ENCODE results near the gene NT5DC1. TPM values are rescaled to one million over a fixed set of nuclear protein-coding genes. Genes with fewer than 3 reads are reported as not detected.

The NT5DC1 gene
- total RNA-seq, 1 donor from 2014 or later: 44.1 TPM

GRCh38 chr6:116099036-116099435, 1.6 kb upstream of the NT5DC1 start:
- Mint-ChIP-seq H3K27me3 (ENCODE audit: low read depth) (no peaks in the 10 kb centered on the region), H3K4me3 (ENCODE audit: low read depth) (no peak overlapping the region), H3K4me1 (ENCODE audit: low read depth) (peaks cover 42% of the 10 kb centered on the region), H3K27ac (no peak overlapping the region), H3K9me3 (peaks cover 26% of the 10 kb centered on the region), H3K36me3 (ENCODE audit: low read depth) (peaks cover 30% of the 10 kb centered on the region)
- intact Hi-C loops (cut with micrococcal nuclease): no loop called here
- DNase-seq (ENCODE audit: low spot score): no peak

DNA sequence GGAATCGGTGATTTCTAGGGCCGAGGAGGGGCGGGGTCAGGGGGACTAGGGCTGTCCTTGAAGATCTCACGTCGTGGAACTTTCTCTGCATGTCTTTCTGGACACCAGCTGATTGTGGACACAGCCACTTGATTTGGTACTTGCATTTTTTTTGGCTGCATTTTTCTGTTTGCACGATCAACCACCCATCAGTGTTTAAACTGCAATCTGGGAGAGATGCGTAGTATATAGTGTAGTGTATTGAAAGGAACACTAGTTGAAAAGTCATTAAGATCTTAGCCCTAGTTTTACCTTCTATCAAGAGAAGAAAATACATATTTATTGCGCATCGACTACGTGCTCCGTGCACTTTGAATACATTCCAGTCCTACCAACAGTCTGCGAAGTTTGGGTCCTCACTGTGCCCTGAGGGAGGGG, 657 bp downstream of the NT5DC1 start:
- H3K36me3 Mint-ChIP-seq (ENCODE audit: low read depth): peaks cover 29% of the 10 kb centered on the region
- peak overlapping the region; percentile 89 for H3K4me3 Mint-ChIP-seq (ENCODE audit: low read depth)
- no peak for DNase-seq (ENCODE audit: low spot score)
- no peaks in the 10 kb centered on the region for H3K27me3 Mint-ChIP-seq (ENCODE audit: low read depth)
- intact Hi-C loops (cut with micrococcal nuclease): loop anchor here (1.0 to 5.0 kb wide), 4 partner anchors 11 to 469 kb away; partner anchors contain the start of genes RWDD1 and TSPYL4
- peaks cover 61% of the 10 kb centered on the region for H3K4me1 Mint-ChIP-seq (ENCODE audit: low read depth)
- peak overlapping the region; percentile 85 for H3K27ac Mint-ChIP-seq
- peaks cover 6% of the 10 kb centered on the region for H3K9me3 Mint-ChIP-seq

- intact Hi-C loops (cut with micrococcal nuclease): loop anchor here (1.0 to 5.0 kb wide), 4 partner anchors 11 to 469 kb away; partner anchors contain the start of genes RWDD1 and TSPYL4
- no peaks in the 10 kb centered on the region for H3K27me3 Mint-ChIP-seq (ENCODE audit: low read depth)
- H3K9me3 Mint-ChIP-seq: peaks cover under 1% of the 10 kb centered on the region
- peak overlapping the region; percentile 85 for H3K27ac Mint-ChIP-seq
- peaks cover 25% of the 10 kb centered on the region for H3K36me3 Mint-ChIP-seq (ENCODE audit: low read depth)
- no peak for DNase-seq (ENCODE audit: low spot score)
- H3K4me1 Mint-ChIP-seq (ENCODE audit: low read depth): peaks cover 61% of the 10 kb centered on the region
- peak overlapping the region; percentile 89 for H3K4me3 Mint-ChIP-seq (ENCODE audit: low read depth)
These were observed 1.1 kb downstream of the NT5DC1 start for GRCh38 chr6:116101790-116102189.

DNA sequence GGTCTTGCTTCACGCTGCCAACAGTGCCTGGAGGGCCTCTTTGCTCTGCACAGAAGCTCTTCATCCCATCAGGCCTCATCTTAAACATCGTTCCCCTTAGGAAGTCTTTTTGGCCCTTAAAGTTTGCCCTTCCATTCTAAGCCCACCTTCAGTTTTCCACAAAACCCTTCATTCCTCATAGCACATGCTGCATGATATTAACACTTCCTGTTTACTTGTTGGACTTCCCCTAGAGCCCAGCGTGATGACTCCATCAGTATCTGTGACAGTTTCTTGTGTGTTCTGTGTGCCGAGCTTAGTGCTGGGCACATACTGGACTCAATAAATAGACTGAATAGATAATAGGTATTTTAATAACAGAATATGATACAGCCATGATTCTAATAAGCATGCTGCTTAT, 2.2 kb downstream of the NT5DC1 start:
- Mint-ChIP-seq H3K36me3 (ENCODE audit: low read depth) (peaks cover 24% of the 10 kb centered on the region), H3K4me1 (ENCODE audit: low read depth) (peaks cover 61% of the 10 kb centered on the region), H3K9me3 (no peaks in the 10 kb centered on the region), H3K27ac (peak overlapping the region; percentile 85), H3K4me3 (ENCODE audit: low read depth) (peak overlapping the region; percentile 89), H3K27me3 (ENCODE audit: low read depth) (no peaks in the 10 kb centered on the region)
- intact Hi-C loops (cut with micrococcal nuclease): loop anchor here (5.0 kb wide), 2 partner anchors 149 to 211 kb away; partner anchors contain the start of gene TSPYL4
- DNase-seq (ENCODE audit: low spot score): no peak

- intact Hi-C loops (cut with micrococcal nuclease): loop anchor here (5.0 kb wide), 2 partner anchors 148 to 212 kb away; partner anchors contain the start of gene TSPYL4
- no peak overlapping the region for H3K4me3 Mint-ChIP-seq (ENCODE audit: low read depth)
- peaks cover 50% of the 10 kb centered on the region for H3K4me1 Mint-ChIP-seq (ENCODE audit: low read depth)
- no peak overlapping the region for H3K27ac Mint-ChIP-seq
- DNase-seq (ENCODE audit: low spot score): no peak
- H3K9me3 Mint-ChIP-seq: no peaks in the 10 kb centered on the region
- no peaks in the 10 kb centered on the region for H3K27me3 Mint-ChIP-seq (ENCODE audit: low read depth)
- peaks cover 34% of the 10 kb centered on the region for H3K36me3 Mint-ChIP-seq (ENCODE audit: low read depth)
These were observed 4.0 kb downstream of the NT5DC1 start for GRCh38 chr6:116104636-116105035.

GRCh38 chr6:116105247-116105646, 4.6 kb downstream of the NT5DC1 start:
- H3K9me3 Mint-ChIP-seq: no peaks in the 10 kb centered on the region

GRCh38 chr6:116106146-116106545, 5.5 kb downstream of the NT5DC1 start:
- H3K27me3 Mint-ChIP-seq (ENCODE audit: low read depth): no peaks in the 10 kb centered on the region
- H3K27ac Mint-ChIP-seq: no peak overlapping the region
- peaks cover 45% of the 10 kb centered on the region for H3K4me1 Mint-ChIP-seq (ENCODE audit: low read depth)
- DNase-seq (ENCODE audit: low spot score): no peak
- no peak overlapping the region for H3K4me3 Mint-ChIP-seq (ENCODE audit: low read depth)
- no peaks in the 10 kb centered on the region for H3K9me3 Mint-ChIP-seq
- peaks cover 42% of the 10 kb centered on the region for H3K36me3 Mint-ChIP-seq (ENCODE audit: low read depth)
- intact Hi-C loops (cut with micrococcal nuclease): no loop called here

More at GRCh38 chr6:116105247-116105646, 4.6 kb downstream of the NT5DC1 start:
- no peak overlapping the region for H3K27ac Mint-ChIP-seq
- peaks cover 38% of the 10 kb centered on the region for H3K36me3 Mint-ChIP-seq (ENCODE audit: low read depth)
- H3K4me3 Mint-ChIP-seq (ENCODE audit: low read depth): no peak overlapping the region
- no peak for DNase-seq (ENCODE audit: low spot score)
- H3K27me3 Mint-ChIP-seq (ENCODE audit: low read depth): no peaks in the 10 kb centered on the region
- intact Hi-C loops (cut with micrococcal nuclease): no loop called here
- H3K4me1 Mint-ChIP-seq (ENCODE audit: low read depth): peaks cover 45% of the 10 kb centered on the region

DNA sequence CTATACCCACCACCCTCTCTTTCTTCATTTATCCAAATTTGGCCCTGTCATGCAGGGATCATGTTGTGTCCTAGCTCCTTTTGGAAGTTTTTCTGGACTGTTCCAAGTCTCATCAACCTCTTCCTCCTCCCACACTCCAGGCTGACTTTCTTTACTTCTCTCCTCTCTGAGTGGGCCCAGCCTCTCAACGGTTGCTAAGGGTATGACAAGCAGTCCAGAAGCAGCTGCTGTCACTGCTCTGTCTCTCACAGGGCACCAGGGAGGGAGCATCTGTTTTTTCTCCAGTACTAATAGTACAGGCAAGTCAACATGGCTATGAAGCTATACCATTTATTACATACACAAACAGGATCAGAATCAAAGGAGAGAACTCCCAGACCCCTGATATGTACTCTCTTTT, 8.2 kb downstream of the NT5DC1 start:
- Mint-ChIP-seq H3K4me1 (ENCODE audit: low read depth) (peaks cover 22% of the 10 kb centered on the region), H3K27me3 (ENCODE audit: low read depth) (no peaks in the 10 kb centered on the region), H3K4me3 (ENCODE audit: low read depth) (no peak overlapping the region), H3K36me3 (ENCODE audit: low read depth) (peaks cover 52% of the 10 kb centered on the region), H3K27ac (no peak overlapping the region), H3K9me3 (no peaks in the 10 kb centered on the region)
- DNase-seq (ENCODE audit: low spot score): no peak
- intact Hi-C loops (cut with micrococcal nuclease): no loop called here

GRCh38 chr6:116111552-116112528, 11.2 kb downstream of the NT5DC1 start:
- DNase-seq (ENCODE audit: low spot score): no peak
- H3K27me3 Mint-ChIP-seq (ENCODE audit: low read depth): no peaks in the 10 kb centered on the region
- no peak overlapping the region for H3K27ac Mint-ChIP-seq

GRCh38 chr6:116113386-116113785, 12.7 kb downstream of the NT5DC1 start:
- Mint-ChIP-seq H3K9me3 (no peaks in the 10 kb centered on the region), H3K27ac (no peak overlapping the region), H3K4me1 (ENCODE audit: low read depth) (peaks cover 2% of the 10 kb centered on the region), H3K4me3 (ENCODE audit: low read depth) (no peak overlapping the region), H3K36me3 (ENCODE audit: low read depth) (peaks cover 56% of the 10 kb centered on the region), H3K27me3 (ENCODE audit: low read depth) (no peaks in the 10 kb centered on the region)
- DNase-seq (ENCODE audit: low spot score): no peak
- intact Hi-C loops (cut with micrococcal nuclease): no loop called here

More at GRCh38 chr6:116111552-116112528, 11.2 kb downstream of the NT5DC1 start:
- intact Hi-C loops (cut with micrococcal nuclease): no loop called here
- peaks cover 56% of the 10 kb centered on the region for H3K36me3 Mint-ChIP-seq (ENCODE audit: low read depth)
- no peak overlapping the region for H3K4me3 Mint-ChIP-seq (ENCODE audit: low read depth)
- peaks cover 2% of the 10 kb centered on the region for H3K4me1 Mint-ChIP-seq (ENCODE audit: low read depth)
- no peaks in the 10 kb centered on the region for H3K9me3 Mint-ChIP-seq

DNA sequence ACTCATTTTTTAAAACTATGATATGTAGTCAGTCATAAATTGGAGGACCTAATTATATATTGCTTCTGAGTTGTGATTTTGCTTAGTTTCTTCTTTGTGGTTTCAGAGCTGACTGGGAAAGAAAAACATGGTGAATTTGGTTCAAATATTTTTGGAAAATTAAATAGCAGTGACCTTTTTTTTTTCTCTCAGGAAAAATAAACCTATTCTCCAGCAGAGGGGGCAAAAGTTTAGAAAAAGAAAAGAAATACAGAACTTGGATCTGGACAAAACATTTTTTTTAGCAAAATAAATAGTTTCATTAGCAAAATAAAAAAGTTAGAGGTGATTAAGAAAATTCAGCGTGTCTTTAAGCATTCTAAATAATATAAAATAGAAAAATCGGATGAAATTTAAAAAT, 15.1 kb downstream of the NT5DC1 start:
- H3K4me1 Mint-ChIP-seq (ENCODE audit: low read depth): peaks cover 4% of the 10 kb centered on the region
- intact Hi-C loops (cut with micrococcal nuclease): no loop called here
- peaks cover 39% of the 10 kb centered on the region for H3K36me3 Mint-ChIP-seq (ENCODE audit: low read depth)
- H3K4me3 Mint-ChIP-seq (ENCODE audit: low read depth): no peak overlapping the region
- no peaks in the 10 kb centered on the region for H3K27me3 Mint-ChIP-seq (ENCODE audit: low read depth)
- no peak for DNase-seq (ENCODE audit: low spot score)
- H3K9me3 Mint-ChIP-seq: no peaks in the 10 kb centered on the region
- H3K27ac Mint-ChIP-seq: no peak overlapping the region

DNA sequence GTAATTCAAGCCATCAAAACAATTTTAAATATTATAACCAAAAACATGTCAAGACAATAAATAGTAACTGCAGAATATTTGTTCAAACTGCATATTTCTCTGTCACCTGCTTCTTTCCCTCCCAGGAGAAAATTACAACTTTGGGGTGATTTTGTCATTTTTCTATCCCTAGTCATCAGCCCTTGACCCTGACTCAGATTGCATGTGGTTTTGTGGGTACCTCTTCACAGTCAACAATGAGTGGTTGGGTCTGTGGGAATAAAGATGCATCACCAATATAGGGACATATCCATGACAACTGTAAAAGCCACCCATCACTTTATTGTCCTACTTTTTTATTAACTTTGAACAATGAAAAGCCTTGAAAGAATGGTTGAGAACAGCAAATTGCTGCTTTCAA, 18.0 kb downstream of the NT5DC1 start:
- Mint-ChIP-seq H3K36me3 (ENCODE audit: low read depth) (peaks cover 17% of the 10 kb centered on the region), H3K27ac (no peak overlapping the region), H3K4me1 (ENCODE audit: low read depth) (peaks cover 2% of the 10 kb centered on the region), H3K4me3 (ENCODE audit: low read depth) (no peak overlapping the region), H3K27me3 (ENCODE audit: low read depth) (no peaks in the 10 kb centered on the region), H3K9me3 (no peaks in the 10 kb centered on the region)
- no peak for DNase-seq (ENCODE audit: low spot score)
- intact Hi-C loops (cut with micrococcal nuclease): no loop called here

GRCh38 chr6:116120430-116120829, 19.8 kb downstream of the NT5DC1 start:
- Mint-ChIP-seq H3K4me1 (ENCODE audit: low read depth) (peaks cover 2% of the 10 kb centered on the region), H3K27ac (no peak overlapping the region), H3K36me3 (ENCODE audit: low read depth) (peaks cover 5% of the 10 kb centered on the region), H3K27me3 (ENCODE audit: low read depth) (no peaks in the 10 kb centered on the region), H3K4me3 (ENCODE audit: low read depth) (no peak overlapping the region), H3K9me3 (no peaks in the 10 kb centered on the region)
- no peak for DNase-seq (ENCODE audit: low spot score)
- intact Hi-C loops (cut with micrococcal nuclease): no loop called here
